Tibial nerve (tissue), 3 donors: ENCODE data around the gene CHST4.

Experiments
- POLR2A ChIP-seq, 2 donors: fragments of 450-650 bp; IDR thresholded peaks; one replicate each; pipeline ENCODE4 v1.6.1; 2017; ENCODE audit warnings: antibody characterized with exemption in 2 of 2, mild to moderate bottlenecking in 2 of 2, moderate library complexity in 2 of 2
- TF ChIP-seq, protein P1 (sequence below), 5 experiments: fragments of 200-600 bp in 3 of 5; fragments of 450-650 bp in 2 of 5; sonication (generic) in 3 of 5; IDR thresholded peaks; one replicate each; pipeline ENCODE4 v1.5.1; 2016 to 2019; ENCODE audit warnings: antibody characterized with exemption in 5 of 5, mild to moderate bottlenecking in 3 of 5, moderate library complexity in 2 of 5

DNA sequence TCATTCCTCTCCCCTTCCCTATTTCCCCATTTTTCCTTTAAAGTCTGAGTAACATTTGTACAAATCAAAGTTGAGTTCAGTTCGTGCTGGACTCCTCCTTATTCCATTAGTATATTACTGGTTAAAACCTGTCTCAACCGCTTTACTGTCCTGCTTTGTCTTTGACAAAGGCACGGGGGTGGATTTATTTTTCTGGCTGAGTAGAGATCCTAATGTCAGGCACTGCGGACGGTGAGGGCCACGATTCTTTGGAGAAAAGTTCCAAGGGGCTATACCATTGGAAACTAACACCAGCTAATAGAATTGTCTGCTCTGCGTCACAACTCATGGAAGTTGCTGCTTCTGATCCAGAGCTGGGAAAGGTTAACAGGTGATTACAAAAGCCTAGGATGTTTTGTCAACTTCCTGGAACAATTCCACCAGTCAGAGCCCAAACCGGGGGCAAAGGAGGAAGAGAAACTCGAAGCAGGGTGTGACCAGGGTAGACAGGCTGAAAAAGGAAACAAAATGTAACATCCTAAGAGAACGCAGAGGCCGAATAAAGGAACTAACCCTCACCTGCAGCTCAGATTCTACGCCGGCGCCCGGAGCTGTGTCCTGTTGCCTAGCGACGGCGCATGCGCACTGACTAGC lies 38.2 kb downstream of the CHST4 start:
- TF ChIP-seq, protein P1, sequence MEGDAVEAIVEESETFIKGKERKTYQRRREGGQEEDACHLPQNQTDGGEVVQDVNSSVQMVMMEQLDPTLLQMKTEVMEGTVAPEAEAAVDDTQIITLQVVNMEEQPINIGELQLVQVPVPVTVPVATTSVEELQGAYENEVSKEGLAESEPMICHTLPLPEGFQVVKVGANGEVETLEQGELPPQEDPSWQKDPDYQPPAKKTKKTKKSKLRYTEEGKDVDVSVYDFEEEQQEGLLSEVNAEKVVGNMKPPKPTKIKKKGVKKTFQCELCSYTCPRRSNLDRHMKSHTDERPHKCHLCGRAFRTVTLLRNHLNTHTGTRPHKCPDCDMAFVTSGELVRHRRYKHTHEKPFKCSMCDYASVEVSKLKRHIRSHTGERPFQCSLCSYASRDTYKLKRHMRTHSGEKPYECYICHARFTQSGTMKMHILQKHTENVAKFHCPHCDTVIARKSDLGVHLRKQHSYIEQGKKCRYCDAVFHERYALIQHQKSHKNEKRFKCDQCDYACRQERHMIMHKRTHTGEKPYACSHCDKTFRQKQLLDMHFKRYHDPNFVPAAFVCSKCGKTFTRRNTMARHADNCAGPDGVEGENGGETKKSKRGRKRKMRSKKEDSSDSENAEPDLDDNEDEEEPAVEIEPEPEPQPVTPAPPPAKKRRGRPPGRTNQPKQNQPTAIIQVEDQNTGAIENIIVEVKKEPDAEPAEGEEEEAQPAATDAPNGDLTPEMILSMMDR (IDR thresholded peaks at IDR 0.05) = no peak
- no peak for TF ChIP-seq POLR2A (IDR thresholded peaks at IDR 0.05)
